ENCODE results near the gene CORO7.

Gene CORO7

GRCh38 chr16:4426021-4426684 is 9.8 kb upstream of the CORO7 start:
- DNase-seq (ENCODE audit: low read depth in 2 of 2): no peak

- DNase-seq (ENCODE audit: low read depth in 2 of 2): peak; percentile 82 to 93
Observed at GRCh38 chr16:4425378-4426020, 9.1 kb upstream of the CORO7 start, which contains the start of gene DNAJA3. DNAJA3 (plus strand) TSS chr16:4425868; CDS start chr16:4425882, 14 bp downstream.

- DNase-seq (ENCODE audit: low read depth in 2 of 2): no peak
Observed at GRCh38 chr16:4420505-4421105, 4.2 kb upstream of the CORO7 start.

- DNase-seq (ENCODE audit: low read depth in 2 of 2): no peak
Observed at GRCh38 chr16:4419402-4419959, 3.1 kb upstream of the CORO7 start.

GRCh38 chr16:4415538-4416199 is 727 bp downstream of the CORO7 start:
- peak in 1 of 2 donors; percentile 46 for DNase-seq (ENCODE audit: low read depth in 2 of 2)

- DNase-seq (ENCODE audit: low read depth in 2 of 2): peak; percentile 68 to 84
Observed at GRCh38 chr16:4414187-4414917, 2.0 kb downstream of the CORO7 start.

GRCh38 chr16:4412854-4413253 is 3.5 kb downstream of the CORO7 start:
- DNase-seq (ENCODE audit: low read depth in 2 of 2): no peak

- no peak for DNase-seq (ENCODE audit: low read depth in 2 of 2)
Observed at GRCh38 chr16:4412159-4412558, 4.2 kb downstream of the CORO7 start.

GRCh38 chr16:4411684-4412083 is 4.7 kb downstream of the CORO7 start:
- no peak for DNase-seq (ENCODE audit: low read depth in 2 of 2)

- no peak for DNase-seq (ENCODE audit: low read depth in 2 of 2)
Observed at GRCh38 chr16:4410335-4411075, 5.9 kb downstream of the CORO7 start.

GRCh38 chr16:4409081-4409932 is 7.1 kb downstream of the CORO7 start:
- DNase-seq (ENCODE audit: low read depth in 2 of 2): no peak

GRCh38 chr16:4408323-4408690 is 8.1 kb downstream of the CORO7 start:
- no peak for DNase-seq (ENCODE audit: low read depth in 2 of 2)

- DNase-seq (ENCODE audit: low read depth in 2 of 2): no peak
Observed at GRCh38 chr16:4407543-4408322, 8.7 kb downstream of the CORO7 start.

- DNase-seq (ENCODE audit: low read depth in 2 of 2): no peak
Observed at GRCh38 chr16:4404967-4405696, 11.3 kb downstream of the CORO7 start.

- DNase-seq (ENCODE audit: low read depth in 2 of 2): no peak
Observed at GRCh38 chr16:4404247-4404966, 12.0 kb downstream of the CORO7 start.

GRCh38 chr16:4403133-4403949 is 13.1 kb downstream of the CORO7 start:
- DNase-seq (ENCODE audit: low read depth in 2 of 2): no peak

Data from stimulated activated CD8-positive, alpha-beta memory T cell treated with anti-CD3 and anti-CD28 coated beads, Interleukin-7, amount 100 ng/mL, for 4 hours (primary cell).